ENCODE results near the gene SLC30A1.

- TF ChIP-seq, protein P1, sequence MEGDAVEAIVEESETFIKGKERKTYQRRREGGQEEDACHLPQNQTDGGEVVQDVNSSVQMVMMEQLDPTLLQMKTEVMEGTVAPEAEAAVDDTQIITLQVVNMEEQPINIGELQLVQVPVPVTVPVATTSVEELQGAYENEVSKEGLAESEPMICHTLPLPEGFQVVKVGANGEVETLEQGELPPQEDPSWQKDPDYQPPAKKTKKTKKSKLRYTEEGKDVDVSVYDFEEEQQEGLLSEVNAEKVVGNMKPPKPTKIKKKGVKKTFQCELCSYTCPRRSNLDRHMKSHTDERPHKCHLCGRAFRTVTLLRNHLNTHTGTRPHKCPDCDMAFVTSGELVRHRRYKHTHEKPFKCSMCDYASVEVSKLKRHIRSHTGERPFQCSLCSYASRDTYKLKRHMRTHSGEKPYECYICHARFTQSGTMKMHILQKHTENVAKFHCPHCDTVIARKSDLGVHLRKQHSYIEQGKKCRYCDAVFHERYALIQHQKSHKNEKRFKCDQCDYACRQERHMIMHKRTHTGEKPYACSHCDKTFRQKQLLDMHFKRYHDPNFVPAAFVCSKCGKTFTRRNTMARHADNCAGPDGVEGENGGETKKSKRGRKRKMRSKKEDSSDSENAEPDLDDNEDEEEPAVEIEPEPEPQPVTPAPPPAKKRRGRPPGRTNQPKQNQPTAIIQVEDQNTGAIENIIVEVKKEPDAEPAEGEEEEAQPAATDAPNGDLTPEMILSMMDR (IDR thresholded peaks at IDR 0.05): no peak
- TF ChIP-seq POLR2A (IDR thresholded peaks at IDR 0.05): no peak
Observed at GRCh38 chr1:211541720-211542477, 37.1 kb downstream of the SLC30A1 start.

Data from esophagus squamous epithelium (tissue), 4 donors.